HEK293T (cell line): Measurements from ENCODE around the gene PARP1.

ENCODE experiments used
- ARNT ChIP-seq: fragments of 450-650 bp; IDR thresholded peaks from 2 replicates; pipeline ENCODE4 v1.6.1; 2017; ENCODE audit warnings: mild to moderate bottlenecking
- BHLHE40 ChIP-seq: fragments of 450-650 bp; IDR thresholded peaks from 2 replicates; pipeline ENCODE4 v1.6.1; 2016; ENCODE audit warnings: mild to moderate bottlenecking, moderate library complexity, borderline replicate concordance
- CTBP1 ChIP-seq: fragments of 450-650 bp; IDR thresholded peaks from 2 replicates; pipeline ENCODE4 v1.6.1; 2016; ENCODE audit warnings: borderline replicate concordance
- ELF4 ChIP-seq: fragments of 450-650 bp; IDR thresholded peaks from 2 replicates; pipeline ENCODE4 v1.6.1; 2017; ENCODE audit warnings: antibody characterized with exemption
- FOXA1 ChIP-seq: fragments of 450-650 bp; IDR thresholded peaks from 2 replicates; pipeline ENCODE4 v1.6.1; 2016; ENCODE audit warnings: mild to moderate bottlenecking
- FOXK2 ChIP-seq: fragments of 450-650 bp; IDR thresholded peaks from 2 replicates; pipeline ENCODE4 v1.6.1; 2016; ENCODE audit warnings: mild to moderate bottlenecking
- FOXM1 ChIP-seq: fragments of 450-650 bp; IDR thresholded peaks from 2 replicates; pipeline ENCODE4 v1.6.1; 2017; ENCODE audit warnings: mild to moderate bottlenecking, borderline replicate concordance
- L3MBTL2 ChIP-seq: fragments of 450-650 bp; conservative IDR thresholded peaks from 2 replicates; pipeline ENCODE4 v1.6.1; 2016; ENCODE audit warnings: mild to moderate bottlenecking
- LEF1 ChIP-seq: fragments of 450-650 bp; IDR thresholded peaks from 2 replicates; pipeline ENCODE4 v1.6.1; 2017; ENCODE audit warnings: mild to moderate bottlenecking, borderline replicate concordance
- PKNOX1 ChIP-seq: fragments of 450-650 bp; IDR thresholded peaks from 2 replicates; pipeline ENCODE4 v1.6.1; 2016
- SP1 ChIP-seq: fragments of 450-650 bp; IDR thresholded peaks from 2 replicates; pipeline ENCODE4 v1.6.1; 2017
- SUZ12 ChIP-seq: fragments of 450-650 bp; IDR thresholded peaks from 2 replicates; pipeline ENCODE4 v1.6.1; 2016; ENCODE audit warnings: mild to moderate bottlenecking
- ZNF384 ChIP-seq: fragments of 450-650 bp; IDR thresholded peaks from 2 replicates; pipeline ENCODE4 v1.6.1; 2016

GRCh38 chr1:226411619-226412018 is 3.7 kb upstream of the PARP1 start:
- no peak for TF ChIP-seq PKNOX1
- TF ChIP-seq ZNF384, result no peak
- no peak for TF ChIP-seq L3MBTL2
- no peak for TF ChIP-seq BHLHE40
- no peak for TF ChIP-seq SUZ12
- no peak for TF ChIP-seq SP1
- no peak for TF ChIP-seq FOXA1
- TF ChIP-seq ARNT, result no peak
- no peak for TF ChIP-seq FOXM1
- TF ChIP-seq ELF4, result no peak
- TF ChIP-seq FOXK2, result no peak
- no peak for TF ChIP-seq LEF1
- TF ChIP-seq CTBP1, result no peak
